HG02798 (cell line): ENCODE measurements around the gene HECTD1.
"Not testable (repeated sequence)": the region's sequence is repeated elsewhere in the genome, so short reads cannot be mapped to it uniquely, and the experiment has no call there.

Source experiments
- ATAC-seq: cut with Tn5 transposase; IDR thresholded peaks from one replicate; pipeline ENCODE4 v1.9.1; 2021; ENCODE audit warnings: mild to moderate bottlenecking; ENCODE audit not compliant: unreplicated experiment, poor library complexity

Gene HECTD1

GRCh38 chr14:31060253-31060875 is 147.2 kb downstream of the HECTD1 start:
- ATAC-seq: no peak

- ATAC-seq: no peak
Observed at GRCh38 chr14:31059152-31059924, 148.3 kb downstream of the HECTD1 start.

GRCh38 chr14:31057701-31058364 is 149.8 kb downstream of the HECTD1 start:
- ATAC-seq: no peak

GRCh38 chr14:31057035-31057434 is 150.6 kb downstream of the HECTD1 start:
- no peak for ATAC-seq

GRCh38 chr14:31052905-31053586 is 154.5 kb downstream of the HECTD1 start:
- ATAC-seq: not testable (repeated sequence)

GRCh38 chr14:31051511-31051910 is 156.1 kb downstream of the HECTD1 start:
- no peak for ATAC-seq

- ATAC-seq: no peak
Observed at GRCh38 chr14:31051023-31051422, 156.6 kb downstream of the HECTD1 start.
